Femur (tissue), 1 donor: ENCODE measurements around the gene CDKN3.
"Not testable (repeated sequence)": the region's sequence is repeated elsewhere in the genome, so short reads cannot be mapped to it uniquely, and the experiment has no call there.

Experiments
- DNase-seq: peaks from one replicate; pipeline ENCODE4 v3.0.0-alpha.2; 2017

CDKN3 gene

DNA sequence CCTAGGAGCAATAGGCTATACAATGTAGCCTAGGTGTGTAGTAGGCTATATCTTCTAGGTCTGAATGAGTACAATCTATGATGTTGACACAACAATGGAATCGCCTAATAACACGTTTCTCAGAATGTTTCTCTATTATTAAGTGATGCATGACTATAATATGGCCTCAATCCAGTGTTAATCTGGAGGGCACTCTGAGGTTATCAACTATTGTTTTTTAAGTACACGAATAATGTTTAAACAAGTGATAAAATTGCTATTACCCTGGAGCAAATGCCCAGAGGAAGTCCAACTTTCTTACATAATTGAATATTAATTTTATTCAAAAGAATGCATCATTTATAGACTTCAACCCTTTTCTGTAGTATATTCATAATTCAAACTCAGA is 60.8 kb downstream of the CDKN3 start:
- no peak for DNase-seq

DNA sequence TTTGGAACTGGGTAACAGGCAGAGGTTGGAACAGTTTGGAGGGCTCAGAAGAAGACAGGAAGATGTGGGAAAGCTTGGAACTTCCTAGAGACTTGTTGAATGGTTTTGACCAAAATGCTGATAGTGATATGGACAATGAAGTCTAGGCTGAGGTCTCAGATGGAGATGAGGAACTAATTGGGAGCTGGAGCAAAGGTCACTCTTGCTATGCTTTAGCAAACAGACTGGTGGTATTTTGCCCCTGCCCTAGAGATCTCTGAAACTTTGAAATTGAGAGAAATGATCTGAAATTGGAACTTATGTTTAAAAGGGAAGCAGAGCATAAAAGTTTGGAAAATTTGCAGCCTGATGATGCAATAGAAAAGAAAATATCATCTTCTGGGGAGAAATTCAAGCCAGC is 61.7 kb downstream of the CDKN3 start:
- DNase-seq: not testable (repeated sequence)

DNA sequence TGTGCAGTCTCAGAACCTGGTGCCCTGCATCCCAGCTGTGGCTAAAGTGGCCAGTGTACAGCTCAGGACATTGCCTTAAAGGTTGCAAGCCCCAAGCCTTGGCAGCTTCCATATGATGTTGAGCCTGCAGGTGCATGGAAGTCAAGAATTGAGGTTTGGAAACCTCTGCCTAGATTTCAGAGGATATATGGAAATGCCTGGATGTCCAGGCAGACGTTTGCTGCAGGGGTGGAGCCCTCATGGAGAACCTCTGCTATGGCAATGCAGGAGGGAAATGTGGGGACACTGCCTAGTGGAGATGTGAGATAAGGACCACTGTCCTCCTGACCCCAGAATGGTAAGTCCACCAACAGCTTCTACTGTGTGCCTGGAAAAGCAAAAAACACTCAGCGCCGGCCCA is 62.3 kb downstream of the CDKN3 start:
- DNase-seq: no peak

DNA sequence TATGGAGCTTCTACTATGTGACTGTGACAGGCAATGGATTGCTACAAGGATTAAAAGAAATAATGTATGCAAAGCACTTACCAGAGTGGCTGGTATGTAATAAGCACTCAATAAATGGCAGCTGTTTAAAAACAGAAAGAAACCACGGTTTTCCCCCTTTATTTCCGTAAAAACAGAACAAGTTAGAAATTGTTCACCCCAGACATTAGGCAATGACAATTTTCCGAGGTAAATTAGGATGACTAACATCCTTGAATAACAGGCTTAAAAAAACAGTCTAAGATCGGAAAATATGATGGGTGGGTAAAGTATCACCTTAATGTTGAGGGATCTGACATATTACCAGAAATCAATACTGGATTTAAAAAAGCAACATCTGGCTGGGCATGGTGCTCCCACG is 65.2 kb downstream of the CDKN3 start:
- no peak for DNase-seq

GRCh38 chr14:54465654-54466053 is 68.8 kb downstream of the CDKN3 start:
- no peak for DNase-seq

GRCh38 chr14:54467280-54467679 is 70.5 kb downstream of the CDKN3 start:
- DNase-seq: no peak
